HG02852 (cell line): ENCODE data around the gene ADAM17.
"Not testable (repeated sequence)": the region's sequence is repeated elsewhere in the genome, so short reads cannot be mapped to it uniquely, and the experiment has no call there.

Source experiments
- ATAC-seq: cut with Tn5 transposase; IDR thresholded peaks from one replicate; pipeline ENCODE4 v1.9.1; 2021; ENCODE audit warnings: mild to moderate bottlenecking, moderate library complexity; ENCODE audit not compliant: unreplicated experiment

ADAM17 gene

GRCh38 chr2:9527995-9528787 is 27.4 kb downstream of the ADAM17 start:
- no peak for ATAC-seq

DNA sequence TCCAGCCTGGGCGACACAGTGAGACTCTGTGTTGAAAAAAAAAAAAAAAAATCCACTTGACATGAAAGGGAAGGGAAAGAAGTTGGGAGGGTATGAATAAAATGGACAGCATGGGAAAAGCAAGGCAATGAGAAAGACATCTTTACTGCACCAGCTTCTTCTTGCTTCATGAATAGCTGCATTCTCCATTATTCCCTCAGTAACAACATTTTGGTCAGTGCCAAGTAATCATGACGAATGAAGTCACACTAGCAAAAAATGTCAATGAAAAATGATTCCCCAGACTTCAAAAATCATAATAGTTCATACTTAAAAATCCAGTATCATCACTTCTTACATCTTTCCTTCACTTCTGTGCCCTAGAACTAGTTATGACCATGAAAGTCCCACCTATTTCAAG is 30.4 kb downstream of the ADAM17 start:
- ATAC-seq = no peak

GRCh38 chr2:9524291-9524690 is 31.3 kb downstream of the ADAM17 start:
- ATAC-seq = no peak

- ATAC-seq = no peak
Measured at GRCh38 chr2:9519250-9519649, 36.4 kb downstream of the ADAM17 start.

DNA sequence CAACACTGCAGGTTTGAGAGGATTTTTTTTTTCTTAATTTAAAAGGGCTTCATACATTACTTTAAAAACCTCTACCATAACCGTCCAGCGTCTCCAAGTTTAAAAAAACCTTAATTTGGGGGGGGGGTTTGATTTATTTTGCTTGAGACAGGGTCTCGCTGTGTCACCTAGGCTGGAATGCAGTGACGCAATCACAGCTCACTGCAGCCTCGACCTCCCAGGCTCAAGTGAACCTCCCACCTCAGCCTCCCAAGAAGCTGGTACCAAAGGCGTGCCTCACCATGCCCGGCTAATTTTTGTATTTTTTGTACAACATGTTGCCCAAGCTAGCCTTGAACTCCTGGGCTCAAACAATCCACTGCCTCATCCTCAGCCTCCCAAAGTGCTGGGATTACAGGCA is 36.9 kb downstream of the ADAM17 start:
- ATAC-seq = no peak

GRCh38 chr2:9518163-9518562 is 37.5 kb downstream of the ADAM17 start:
- no peak for ATAC-seq

- ATAC-seq = no peak
Measured at GRCh38 chr2:9517118-9517782, 38.4 kb downstream of the ADAM17 start.

DNA sequence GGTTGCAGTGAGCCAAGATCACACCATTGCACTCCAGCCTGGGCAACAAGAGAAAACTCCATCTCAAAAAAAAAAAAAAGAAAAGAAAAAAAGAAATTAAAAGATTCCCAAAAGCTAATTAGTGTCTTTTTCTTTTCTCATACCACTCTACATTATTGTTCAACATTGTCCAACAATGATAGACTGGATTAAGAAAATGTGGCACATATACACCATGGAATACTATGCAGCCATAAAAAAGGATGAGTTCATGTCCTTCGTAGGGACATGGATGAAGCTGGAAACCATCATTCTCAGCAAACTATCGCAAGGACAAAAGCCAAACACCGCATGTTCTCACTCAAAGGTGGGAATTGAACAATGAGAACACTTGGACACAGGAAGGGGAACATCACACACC is 41.7 kb downstream of the ADAM17 start:
- ATAC-seq = not testable (repeated sequence)

DNA sequence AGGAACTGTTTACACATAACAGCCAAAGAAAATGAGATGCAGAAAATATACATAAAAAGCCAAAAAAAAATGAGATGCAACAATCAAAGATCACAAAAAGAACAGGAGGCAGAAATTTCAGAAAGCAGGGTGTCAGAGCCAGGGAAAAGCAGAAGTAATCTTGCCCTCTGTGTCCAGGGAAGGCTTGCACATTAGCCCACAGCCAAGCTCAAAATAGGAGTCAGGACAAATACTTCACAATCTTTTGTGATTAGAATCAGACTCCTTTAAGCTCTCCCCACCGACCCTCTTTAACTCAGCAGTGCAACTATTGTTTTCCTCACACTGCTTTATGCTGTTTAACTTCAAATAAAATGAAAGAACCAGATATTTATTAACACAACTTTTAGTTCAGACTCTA is 46.7 kb downstream of the ADAM17 start:
- ATAC-seq = no peak

DNA sequence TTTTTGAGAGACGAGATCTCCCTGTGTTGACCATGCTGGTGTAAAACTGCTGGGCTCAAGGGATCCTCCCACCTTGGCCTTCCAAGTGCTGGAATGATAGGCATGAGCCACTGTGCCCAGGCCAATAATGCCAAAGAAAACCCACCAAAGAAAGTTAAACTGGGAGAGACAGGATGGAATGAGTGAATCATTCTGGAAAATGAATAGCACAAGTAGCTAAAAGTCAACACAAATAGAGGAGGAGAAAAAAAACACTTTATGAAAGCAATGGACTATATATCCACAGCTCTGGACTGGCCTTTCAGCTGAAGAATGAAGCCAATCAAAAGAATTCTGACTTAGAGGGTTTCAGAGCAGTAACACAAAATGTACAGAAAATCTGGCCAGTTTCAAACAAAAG is 57.4 kb downstream of the ADAM17 start:
- ATAC-seq = no peak

GRCh38 chr2:9497017-9497416 is 58.6 kb downstream of the ADAM17 start:
- no peak for ATAC-seq

DNA sequence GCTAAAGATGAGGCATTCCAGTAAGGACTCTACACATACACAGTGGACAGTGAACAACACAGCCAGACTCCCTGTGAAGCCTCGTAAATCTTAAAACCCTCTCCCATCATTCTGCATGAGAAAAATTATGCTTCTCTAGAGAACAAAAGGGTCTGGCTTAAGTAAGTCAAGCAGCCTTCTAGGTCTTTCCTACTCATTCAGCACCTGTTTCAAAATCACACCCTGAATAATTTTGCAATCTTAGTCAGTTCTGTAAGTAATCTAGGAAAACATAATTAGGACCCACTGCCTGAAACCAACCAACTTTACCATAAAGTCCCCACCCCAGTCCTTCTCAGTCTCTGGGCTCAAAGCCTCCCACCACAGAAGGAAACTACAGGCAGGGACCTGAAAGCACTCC is 61.5 kb downstream of the ADAM17 start:
- no peak for ATAC-seq

DNA sequence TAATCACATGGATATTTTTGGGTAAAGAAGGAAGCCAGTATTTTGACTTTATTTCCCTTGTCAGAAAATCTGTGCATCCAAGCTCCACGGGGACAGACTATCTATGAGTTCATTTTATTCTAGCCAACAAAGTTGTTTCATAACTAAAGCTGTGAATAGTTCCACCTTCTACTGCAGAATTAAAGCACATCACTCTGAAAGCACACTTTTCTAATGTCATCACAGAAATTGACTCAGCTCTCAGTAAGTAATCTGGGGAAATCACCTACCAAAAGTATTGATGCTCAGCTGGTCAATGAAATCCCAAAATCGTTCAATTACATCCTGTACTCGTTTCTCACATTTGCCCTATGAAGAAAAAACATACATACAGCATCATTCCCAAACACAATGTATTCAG is 62.2 kb downstream of the ADAM17 start:
- ATAC-seq = no peak

GRCh38 chr2:9492927-9493326 is 62.7 kb downstream of the ADAM17 start:
- ATAC-seq = no peak

DNA sequence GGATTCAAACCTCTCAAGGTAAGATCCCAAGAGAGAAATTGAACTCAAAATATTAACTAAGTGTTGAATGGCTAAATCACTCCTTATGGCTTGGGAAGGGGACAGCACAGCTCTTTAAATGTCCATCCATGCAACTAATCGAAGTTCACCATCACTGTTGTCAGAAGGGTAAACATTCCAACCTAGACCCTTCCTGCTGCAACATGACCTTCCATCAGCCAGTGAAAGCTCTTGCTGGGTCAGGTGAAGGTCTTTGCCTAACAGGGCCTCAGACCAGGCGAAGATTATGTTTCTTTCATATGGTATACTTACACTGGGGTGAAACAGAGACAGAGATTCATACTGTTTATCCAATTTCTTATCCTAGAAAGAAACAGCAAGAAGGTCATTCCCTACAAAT is 64.8 kb downstream of the ADAM17 start:
- ATAC-seq = no peak

- ATAC-seq = no peak
Measured at GRCh38 chr2:9488583-9489547, 66.8 kb downstream of the ADAM17 start.

DNA sequence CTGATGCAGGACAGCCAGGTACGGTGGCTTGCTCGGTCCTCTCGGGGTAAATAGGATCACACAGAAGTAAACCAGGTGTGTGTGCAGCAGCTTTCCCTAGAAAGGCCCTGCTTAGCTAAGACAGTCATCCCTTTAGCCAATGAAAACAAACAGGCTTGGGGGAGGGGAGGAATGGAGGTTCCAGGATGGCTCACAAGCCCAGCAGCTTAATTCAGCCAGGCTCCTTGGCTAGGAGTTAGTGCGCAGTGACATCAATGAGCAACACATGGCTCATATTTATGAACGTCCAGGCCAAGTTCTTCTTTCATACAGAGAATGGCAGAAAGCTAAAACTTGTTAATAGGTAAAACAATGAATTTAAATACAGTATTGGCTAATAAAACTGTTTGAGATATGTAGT is 71.1 kb downstream of the ADAM17 start:
- no peak for ATAC-seq

DNA sequence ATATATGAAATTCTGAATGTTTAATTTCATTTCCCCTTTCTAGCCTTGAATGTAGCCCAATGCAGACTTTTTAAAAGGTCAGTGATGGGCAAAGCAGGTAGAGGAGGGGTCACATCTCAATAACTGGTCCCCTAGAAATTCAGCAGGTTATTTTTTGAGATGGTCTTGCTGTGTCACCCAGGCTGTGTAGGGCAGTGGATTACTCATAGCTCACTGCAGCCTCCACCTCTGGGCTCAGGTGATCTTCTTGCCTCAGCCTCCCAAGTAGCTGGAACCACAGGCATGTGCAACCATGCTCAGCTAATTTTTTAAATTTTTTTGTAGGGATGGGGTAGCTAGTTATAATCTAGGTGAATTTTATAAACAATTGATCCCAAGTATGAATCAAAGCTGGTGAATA is 72.5 kb downstream of the ADAM17 start:
- ATAC-seq = no peak

DNA sequence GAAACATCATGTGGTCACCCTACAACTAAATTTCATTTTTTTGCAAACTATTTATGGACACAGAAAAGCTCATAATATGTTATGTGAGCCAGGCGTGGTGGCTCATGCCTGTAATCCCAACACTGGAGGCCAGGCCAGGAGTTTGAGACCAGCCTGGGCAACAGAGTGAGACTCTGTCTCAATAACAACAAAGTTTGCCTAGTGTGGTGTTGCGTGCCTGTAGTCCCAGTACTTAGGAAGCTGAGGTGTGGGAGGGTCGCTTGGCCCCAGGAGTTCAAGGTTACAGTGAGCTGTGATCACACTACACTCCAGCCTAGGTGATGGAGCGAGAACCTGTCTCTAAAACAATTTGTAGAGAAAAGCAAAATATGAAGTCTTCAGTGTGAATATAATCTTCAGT is 75.5 kb downstream of the ADAM17 start:
- ATAC-seq = no peak

GRCh38 chr2:9478526-9478925 is 77.1 kb downstream of the ADAM17 start:
- ATAC-seq = no peak

GRCh38 chr2:9477914-9478313 is 77.7 kb downstream of the ADAM17 start:
- no peak for ATAC-seq
